ENCODE measurements around the gene CD8B. TPM values are rescaled to one million over a fixed set of nuclear protein-coding genes. Genes with fewer than 3 reads are reported as not detected.

Gene CD8B
- total RNA-seq, 1 donor from 2014 or later: 1.0 TPM

DNA sequence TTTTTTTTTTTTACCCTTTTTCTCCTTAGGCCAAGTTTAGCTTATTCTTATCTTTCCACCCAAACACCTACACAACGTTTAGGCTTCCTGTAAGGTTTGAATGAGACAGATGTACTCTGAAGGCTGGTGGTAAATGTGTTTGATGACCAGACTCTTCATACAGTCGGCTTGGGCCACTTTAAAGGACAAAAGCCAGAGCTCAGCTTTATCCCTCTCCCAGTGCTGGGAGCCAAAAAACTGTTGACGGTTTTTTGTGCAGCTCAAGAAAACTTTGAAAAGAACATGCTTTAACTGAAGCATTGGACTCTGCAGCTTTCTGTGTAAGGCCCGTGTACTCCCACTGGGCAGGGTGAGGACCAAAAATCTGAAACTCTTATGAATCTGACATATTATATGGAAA, 86.3 kb downstream of the CD8B start:
- intact Hi-C loops (cut with micrococcal nuclease): no loop called here

DNA sequence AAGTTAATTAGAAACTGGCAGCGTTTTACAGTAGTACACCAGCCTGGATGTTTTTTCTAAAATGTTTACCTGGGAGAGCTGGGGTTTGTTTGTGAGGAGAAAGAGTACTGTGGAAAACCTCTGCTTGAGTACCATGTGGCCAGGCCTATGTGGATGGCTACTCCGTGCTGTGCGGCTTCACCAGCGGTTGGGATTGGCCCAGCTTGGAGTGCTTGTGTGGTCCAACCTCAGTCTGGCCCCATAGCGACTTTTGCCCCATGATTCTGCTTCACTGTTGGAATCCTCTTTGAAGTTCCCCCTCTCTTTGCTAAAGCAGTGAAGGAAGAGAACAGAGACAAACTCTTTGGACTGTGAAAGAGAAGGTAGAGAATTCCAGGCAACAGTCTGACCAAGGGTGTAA, 86.8 kb downstream of the CD8B start:
- intact Hi-C loops (cut with micrococcal nuclease): no loop called here

DNA sequence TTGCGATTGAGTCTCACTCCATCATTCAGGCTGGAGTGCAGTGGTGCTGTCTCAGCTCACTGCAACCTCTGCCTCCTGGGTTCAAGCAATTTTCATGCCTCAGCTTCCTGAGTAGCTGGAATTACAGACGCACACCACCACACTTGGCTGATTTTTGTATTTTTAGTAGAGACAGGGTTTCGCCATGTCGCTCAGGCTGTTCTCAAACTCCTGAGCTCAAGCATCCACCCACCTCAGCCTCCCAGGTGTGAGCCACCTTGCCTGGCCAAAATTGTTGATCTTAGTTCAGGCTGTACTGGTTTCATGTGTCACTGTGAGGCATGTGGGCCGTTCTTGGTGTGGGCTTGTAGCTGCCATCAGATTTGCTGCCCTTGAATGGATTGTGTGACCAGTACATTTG, 89.1 kb downstream of the CD8B start:
- intact Hi-C loops (cut with micrococcal nuclease): no loop called here

DNA sequence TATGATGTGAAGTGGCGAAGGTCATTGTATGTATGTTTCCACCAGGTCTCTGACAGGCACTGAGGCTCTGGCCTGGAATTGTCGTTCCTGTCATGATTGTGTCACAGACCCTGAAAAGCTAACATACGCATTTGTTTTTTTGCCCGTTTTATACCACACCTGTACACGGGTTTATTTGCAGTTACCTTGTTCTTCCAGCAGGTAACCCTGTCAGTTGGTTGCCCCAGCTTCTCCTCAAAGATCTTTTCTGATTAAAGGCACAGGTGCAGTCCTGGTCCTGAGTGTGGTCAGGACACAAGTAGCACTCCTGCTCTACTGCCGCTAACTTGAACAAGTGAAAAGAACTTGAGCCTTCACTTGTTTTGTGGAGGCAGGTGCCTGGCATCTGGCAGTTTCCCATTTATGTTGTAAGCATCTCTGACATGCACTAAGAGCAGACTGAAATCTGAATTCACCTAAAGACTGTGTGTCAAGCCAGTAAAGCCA, 90.8 kb downstream of the CD8B start:
- intact Hi-C loops (cut with micrococcal nuclease): no loop called here

DNA sequence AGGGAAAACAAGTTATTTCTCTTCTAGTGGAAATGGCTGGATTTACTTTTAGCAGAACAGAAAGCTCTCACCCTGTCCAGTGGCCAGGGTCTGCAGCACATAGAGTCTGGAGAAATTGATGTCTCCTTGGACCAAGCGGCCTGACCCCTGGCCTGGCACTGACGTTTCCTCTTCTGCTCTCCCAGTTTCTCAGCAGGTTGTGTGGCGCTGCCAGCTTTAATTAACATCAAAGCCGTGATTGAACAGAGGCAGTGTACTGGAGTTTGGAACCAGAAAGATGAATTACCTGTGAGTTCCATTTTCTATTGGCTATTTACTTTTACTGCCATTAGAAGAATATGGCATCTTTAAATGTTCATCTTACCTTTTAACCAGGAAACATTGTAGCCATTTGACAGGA, 91.8 kb downstream of the CD8B start:
- intact Hi-C loops (cut with micrococcal nuclease): no loop called here

DNA sequence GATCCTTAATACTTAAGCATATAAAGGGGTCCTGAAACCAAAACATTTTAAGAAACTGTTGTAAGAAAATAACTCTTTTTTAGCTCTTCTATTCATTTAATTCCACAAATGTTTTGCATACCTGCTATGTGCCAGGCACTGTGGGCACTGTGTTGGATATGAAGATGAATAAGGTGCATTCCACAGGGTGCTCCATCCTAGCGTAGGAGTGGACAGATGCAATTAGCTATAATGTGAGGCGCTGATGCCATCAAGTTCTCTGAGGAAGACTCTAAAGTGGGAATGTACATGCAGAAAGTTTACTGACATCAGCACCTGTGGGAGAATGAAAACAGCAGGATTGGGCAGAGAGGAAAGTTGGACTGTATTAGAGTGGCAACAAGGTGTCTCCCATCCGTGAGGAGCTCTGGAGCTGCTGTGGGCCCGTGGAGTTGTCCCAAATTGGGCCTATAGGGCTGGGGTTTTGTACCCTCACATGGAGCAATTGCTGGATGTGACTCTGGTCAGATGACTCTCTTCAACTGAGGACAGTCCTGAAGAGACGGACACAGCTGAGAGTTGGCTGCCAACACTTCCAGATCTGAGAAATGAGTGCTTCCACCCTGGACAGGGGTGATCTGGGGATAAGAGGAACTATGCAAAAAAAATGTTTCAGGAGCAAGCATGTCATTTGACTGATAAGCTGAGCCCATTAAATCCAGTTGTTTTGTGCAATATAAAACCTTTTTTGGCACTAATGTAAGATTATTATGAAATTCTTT, 93.3 kb downstream of the CD8B start:
- intact Hi-C loops (cut with micrococcal nuclease): no loop called here

Other genes starting within 250 kb of the CD8B start
- 16.2 and 16.4 TPM in 2 replicates for gene RNF103, start 238.0 kb downstream of the CD8B start, total RNA-seq
- 24.5 and 25.6 TPM in 2 replicates for gene RMND5A, start 141.6 kb downstream of the CD8B start, total RNA-seq
- 2.4 and 2.6 TPM in 2 replicates for gene CD8A, start 71.0 kb downstream of the CD8B start, total RNA-seq
- 0.90 and 1.0 TPM in 2 replicates for gene RGPD1, start 80.2 kb upstream of the CD8B start, total RNA-seq
- 1.8 and 4.0 TPM in 2 replicates for gene PLGLB1, start 160.0 kb upstream of the CD8B start, total RNA-seq

All from T-helper 1 cell treated with Interleukin-12 subunit alpha and Interleukin-12 subunit beta and Interleukin-4 antibody, amounts not matched to agents 30 ng/mL and 1 ng/mL, for 36 hours (primary cell).